Mesenchymal stem cell (in vitro differentiated cells and primary cell): ENCODE data around the gene BIRC6.

Experiments used
- DNase-seq: peaks from one replicate; pipeline ENCODE4 v3.0.0-alpha.2; 2013
- H2AFZ ChIP-seq: one replicate; pipeline ENCODE4 v1.6.1; 2013; ENCODE audit warnings: low read depth, mild to moderate bottlenecking, control low read depth, inconsistent platforms, low read length, moderate library complexity
- H2AK5ac ChIP-seq: 2 replicates; pipeline ENCODE4 v1.6.1; 2013; ENCODE audit warnings: low read length, moderate library complexity, mild to moderate bottlenecking, inconsistent platforms; ENCODE audit not compliant: severe bottlenecking
- H2BK120ac ChIP-seq: one replicate; pipeline ENCODE4 v1.6.1; 2013; ENCODE audit warnings: low read depth, mild to moderate bottlenecking, inconsistent platforms, low read length, moderate library complexity
- H2BK12ac ChIP-seq, 2 experiments: one replicate each; pipeline ENCODE4 v1.6.1; 2013; ENCODE audit warnings: inconsistent platforms in 2 of 2, low read length in 2 of 2, mild to moderate bottlenecking in 2 of 2, moderate library complexity in 2 of 2, control low read depth in 1 of 2
- H2BK15ac ChIP-seq: one replicate; pipeline ENCODE4 v1.6.1; 2013; ENCODE audit warnings: mild to moderate bottlenecking, low read depth, inconsistent platforms; ENCODE audit not compliant: poor library complexity, severe bottlenecking
- H2BK5ac ChIP-seq: 2 replicates; pipeline ENCODE4 v1.6.1; 2013; ENCODE audit warnings: low read depth, mild to moderate bottlenecking, low read length, control low read depth, inconsistent platforms; ENCODE audit not compliant: poor library complexity, severe bottlenecking
- H3K14ac ChIP-seq, 2 experiments: one replicate each; pipeline ENCODE4 v1.6.1; 2013; ENCODE audit warnings: inconsistent platforms in 2 of 2, low read length in 2 of 2, control low read depth in 1 of 2, mild to moderate bottlenecking in 1 of 2, moderate library complexity in 1 of 2
- H3K18ac ChIP-seq, 2 experiments: one replicate each; pipeline ENCODE4 v1.6.1; 2013; ENCODE audit warnings: inconsistent platforms in 2 of 2, low read length in 2 of 2, control low read depth in 1 of 2, low read depth in 1 of 2, mild to moderate bottlenecking in 1 of 2
- H3K23ac ChIP-seq, 2 experiments: one replicate each; pipeline ENCODE4 v1.6.1; 2013; ENCODE audit warnings: inconsistent platforms in 2 of 2, low read length in 2 of 2, mild to moderate bottlenecking in 2 of 2, moderate library complexity in 2 of 2, control low read depth in 1 of 2
- H3K27ac ChIP-seq: 2 replicates; pipeline ENCODE4 v1.5.1; 2013; ENCODE audit warnings: mild to moderate bottlenecking, moderate library complexity, low read length, control low read depth, inconsistent platforms; ENCODE audit not compliant: poor library complexity, severe bottlenecking
- H3K27me3 ChIP-seq, 2 experiments: 2 replicates each; pipeline versions ENCODE4 v1.6.1 to v1.7.0; 2013; ENCODE audit warnings: low read length in 2 of 2, mild to moderate bottlenecking in 2 of 2, moderate library complexity in 2 of 2, control low read depth in 1 of 2, inconsistent platforms in 1 of 2; ENCODE audit not compliant: control insufficient read depth in 1 of 2, insufficient read depth in 1 of 2
- H3K36me3 ChIP-seq, 2 experiments: 2 replicates each; pipeline versions ENCODE4 v1.6.1 to v1.7.0; 2013; ENCODE audit warnings: low read length in 2 of 2, control low read depth in 1 of 2, inconsistent platforms in 1 of 2, low read depth in 1 of 2, mild to moderate bottlenecking in 1 of 2; ENCODE audit not compliant: insufficient read depth in 2 of 2, control insufficient read depth in 1 of 2
- H3K4ac ChIP-seq, 2 experiments: one replicate each; pipeline ENCODE4 v1.6.1; 2013; ENCODE audit warnings: inconsistent platforms in 2 of 2, low read length in 2 of 2, mild to moderate bottlenecking in 2 of 2, moderate library complexity in 2 of 2, control low read depth in 1 of 2, low read depth in 1 of 2
- H3K4me1 ChIP-seq: 2 replicates; pipeline ENCODE4 v1.6.1; 2013; ENCODE audit warnings: low read depth, low read length, control low read depth; ENCODE audit not compliant: control insufficient read depth, insufficient read depth
- H3K4me2 ChIP-seq: 2 replicates; pipeline ENCODE4 v1.6.1; 2013; ENCODE audit warnings: low read length, mild to moderate bottlenecking, inconsistent platforms; ENCODE audit not compliant: poor library complexity, severe bottlenecking
- H3K4me3 ChIP-seq, 2 experiments: 2 replicates each; pipeline versions ENCODE4 v1.5.1 to v1.7.0; 2013; ENCODE audit warnings: low read length in 2 of 2, mild to moderate bottlenecking in 2 of 2, control low read depth in 1 of 2, low read depth in 1 of 2; ENCODE audit not compliant: insufficient read depth in 1 of 2
- H3K79me1 ChIP-seq: replicated peaks from 2 replicates; pipeline ENCODE4 v1.6.1; 2013; ENCODE audit warnings: mild to moderate bottlenecking, control low read depth, low read length, inconsistent platforms; ENCODE audit not compliant: poor library complexity, severe bottlenecking
- H3K9ac ChIP-seq: 2 replicates; pipeline ENCODE4 v1.7.0; 2013; ENCODE audit warnings: mild to moderate bottlenecking, low read length, moderate library complexity
- H3K9me3 ChIP-seq: 2 replicates; pipeline ENCODE4 v1.7.0; 2013; ENCODE audit warnings: mild to moderate bottlenecking, low read length; ENCODE audit not compliant: control insufficient read depth
- H4K8ac ChIP-seq: one replicate; pipeline ENCODE4 v1.6.1; 2013; ENCODE audit warnings: inconsistent platforms, mild to moderate bottlenecking, low read length, moderate library complexity
- H4K91ac ChIP-seq: one replicate; pipeline ENCODE4 v1.6.1; 2013; ENCODE audit warnings: mild to moderate bottlenecking, low read length, inconsistent platforms
- WGBS: methylation state at CpG from one replicate; pipeline ENCODE4 v1.1.7; 2013; ENCODE audit warnings: mixed read lengths; 5-methylcytosine and 5-hydroxymethylcytosine counted together

BIRC6 gene

DNA sequence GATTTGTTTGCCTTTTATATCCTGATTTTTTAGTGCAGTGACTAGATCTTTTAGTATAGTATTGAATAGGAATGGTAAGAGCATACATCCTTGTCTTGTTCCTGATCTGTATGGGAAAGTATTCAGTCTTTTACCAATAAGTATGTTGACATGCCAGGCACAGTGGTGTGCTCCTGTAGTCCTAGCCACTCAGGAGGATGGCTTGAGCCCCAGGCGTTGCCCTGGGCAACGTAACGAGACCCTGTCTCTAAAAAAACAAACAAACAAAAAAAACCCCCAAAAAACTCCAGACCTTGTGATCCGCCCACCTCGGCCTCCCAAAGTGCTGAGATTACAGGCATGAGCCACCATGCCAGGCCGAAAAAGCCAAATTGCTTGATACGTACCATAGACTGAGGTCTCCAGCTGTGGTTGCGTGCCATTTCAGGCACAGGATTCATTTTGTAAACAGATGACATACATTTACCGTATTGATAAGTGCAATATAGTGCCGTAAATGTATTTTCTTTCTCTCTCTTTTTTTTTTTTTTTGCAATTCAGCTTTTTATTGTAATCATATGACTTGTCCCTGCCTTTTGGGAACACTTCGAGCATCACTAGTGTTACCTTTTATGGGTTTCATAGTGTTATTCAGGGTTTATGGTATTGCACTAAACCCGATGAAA, 18.5 kb downstream of the BIRC6 start:
- Histone ChIP-seq H3K36me3 (peaks cover 1 to 3% of the 10 kb centered on the region in 2 experiments), H4K8ac (no peak overlapping the region), H3K4me1 (peaks cover 2% of the 10 kb centered on the region), H3K4me2 (no peak overlapping the region), H3K27ac (no peak overlapping the region), H2AFZ (no peak overlapping the region), H2BK120ac (no peak overlapping the region), H2BK15ac (no peak overlapping the region), H3K9me3 (no peaks in the 10 kb centered on the region), H2AK5ac (no peak overlapping the region), H3K27me3 (no peaks in the 10 kb centered on the region), H3K18ac (no peak overlapping the region), H3K23ac (no peak overlapping the region), H3K4ac (no peak overlapping the region), H3K4me3 (no peak overlapping the region), H3K14ac (no peak overlapping the region), H2BK5ac (no peak overlapping the region), H3K9ac (no peak overlapping the region), H2BK12ac (no peak overlapping the region), H4K91ac (no peak overlapping the region), H3K79me1 (peaks cover 1% of the 10 kb centered on the region)
- 97% methylated on average over 10 of the region's 12 CpGs for WGBS
- no peak for DNase-seq

DNA sequence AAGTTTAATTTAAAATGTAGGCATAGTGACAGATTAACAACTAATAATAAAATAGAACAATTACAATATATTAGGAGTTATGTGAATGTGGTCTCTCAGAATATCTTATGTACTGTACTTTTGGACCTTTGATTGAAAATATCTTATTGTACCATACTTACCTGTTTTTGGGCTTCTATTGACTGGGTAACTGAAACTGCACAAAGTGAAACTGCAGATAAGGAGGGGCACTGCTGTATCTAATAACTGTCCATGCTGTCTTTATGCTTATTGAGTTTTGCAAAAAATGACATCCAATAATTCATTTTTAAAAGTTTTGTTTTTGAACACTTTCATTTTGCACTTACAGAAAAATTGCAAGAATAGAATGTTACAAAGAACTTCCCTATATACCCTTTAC, 19.9 kb downstream of the BIRC6 start:
- H3K79me1 ChIP-seq, result peaks cover 4% of the 10 kb centered on the region
- no peak overlapping the region for H2AFZ ChIP-seq
- no peak overlapping the region for H3K4me3 ChIP-seq
- no peak overlapping the region for H3K4ac ChIP-seq
- H3K27me3 ChIP-seq, result no peaks in the 10 kb centered on the region
- H2BK120ac ChIP-seq, result no peak overlapping the region
- H3K18ac ChIP-seq, result no peak overlapping the region
- H4K8ac ChIP-seq, result no peak overlapping the region
- DNase-seq, result no peak
- H3K4me2 ChIP-seq, result no peak overlapping the region
- peaks cover 2% of the 10 kb centered on the region for H3K4me1 ChIP-seq
- no peak overlapping the region for H3K27ac ChIP-seq
- no peak overlapping the region for H3K14ac ChIP-seq
- H2BK15ac ChIP-seq, result no peak overlapping the region
- no peak overlapping the region for H3K23ac ChIP-seq
- H2AK5ac ChIP-seq, result no peak overlapping the region
- no peak overlapping the region for H2BK12ac ChIP-seq
- H4K91ac ChIP-seq, result no peak overlapping the region
- H3K9me3 ChIP-seq, result no peaks in the 10 kb centered on the region
- H3K36me3 ChIP-seq, result peaks cover 9 to 16% of the 10 kb centered on the region in 2 experiments
- H3K9ac ChIP-seq, result peak overlapping the region; percentile 3
- no peak overlapping the region for H2BK5ac ChIP-seq

DNA sequence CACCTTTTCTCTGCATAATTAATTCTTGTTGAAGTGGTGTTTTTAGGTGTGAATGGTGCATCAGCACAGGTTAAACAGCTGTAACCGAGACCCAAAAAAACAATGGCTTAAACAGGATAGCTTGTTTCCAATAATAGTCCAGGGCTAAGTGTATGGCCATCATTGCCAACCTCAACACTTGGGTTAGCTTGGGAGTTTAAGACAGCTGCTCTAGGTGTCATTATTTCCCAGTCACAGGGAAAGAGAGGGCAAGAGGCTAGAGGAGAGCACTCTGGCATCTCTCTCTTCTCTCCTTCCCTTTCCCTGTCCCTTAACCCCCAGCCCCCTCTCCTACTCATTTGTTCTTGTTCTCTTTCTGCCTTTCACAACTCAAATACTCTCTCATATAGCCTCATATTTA, 21.1 kb downstream of the BIRC6 start:
- Histone ChIP-seq H3K9me3 (no peaks in the 10 kb centered on the region), H2AFZ (no peak overlapping the region), H4K8ac (no peak overlapping the region), H2AK5ac (no peak overlapping the region), H3K14ac (no peak overlapping the region), H2BK5ac (no peak overlapping the region), H3K9ac (no peak overlapping the region), H3K27ac (no peak overlapping the region), H4K91ac (no peak overlapping the region), H3K23ac (no peak overlapping the region), H3K4me1 (peaks cover 2% of the 10 kb centered on the region), H3K27me3 (no peaks in the 10 kb centered on the region), H3K18ac (no peak overlapping the region), H2BK15ac (no peak overlapping the region), H2BK12ac (no peak overlapping the region), H2BK120ac (no peak overlapping the region), H3K4ac (no peak overlapping the region), H3K79me1 (peaks cover 6% of the 10 kb centered on the region), H3K4me2 (no peak overlapping the region), H3K4me3 (no peak overlapping the region), H3K36me3 (peaks cover 13 to 25% of the 10 kb centered on the region in 2 experiments)
- no peak for DNase-seq
- 100% methylated on average over 1 of the region's 1 CpG for WGBS

DNA sequence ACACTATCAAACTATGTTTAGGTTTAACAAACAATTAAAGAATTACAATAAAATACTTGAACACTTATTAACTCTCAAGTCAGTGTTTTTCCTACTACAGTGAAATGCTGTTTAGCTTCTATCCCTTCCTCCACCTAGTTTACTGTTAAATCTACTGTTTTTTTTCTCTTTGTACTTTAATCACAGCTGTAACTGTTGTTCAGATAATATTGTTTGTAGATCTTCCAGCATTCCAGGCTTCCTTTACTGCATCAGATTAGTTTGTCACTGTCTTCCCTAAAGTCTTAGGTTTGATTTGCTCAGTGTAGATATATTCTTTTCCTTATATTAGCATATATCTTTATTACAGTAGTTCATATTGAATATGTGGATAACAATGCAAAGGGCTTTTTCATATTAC, 22.5 kb downstream of the BIRC6 start:
- Histone ChIP-seq H3K4ac (no peak overlapping the region), H2AK5ac (no peak overlapping the region), H3K23ac (no peak overlapping the region), H3K27ac (no peak overlapping the region), H2AFZ (no peak overlapping the region), H4K8ac (no peak overlapping the region), H3K36me3 (peaks cover 15 to 37% of the 10 kb centered on the region in 2 experiments), H3K79me1 (peaks cover 8% of the 10 kb centered on the region), H3K9me3 (no peaks in the 10 kb centered on the region), H3K18ac (no peak overlapping the region), H2BK5ac (no peak overlapping the region), H3K14ac (no peak overlapping the region), H3K9ac (peak overlapping the region; percentile 43), H2BK12ac (no peak overlapping the region), H4K91ac (no peak overlapping the region), H2BK120ac (no peak overlapping the region), H3K4me1 (peaks cover 2% of the 10 kb centered on the region), H3K27me3 (no peaks in the 10 kb centered on the region), H3K4me2 (no peak overlapping the region), H3K4me3 (no peak overlapping the region), H2BK15ac (no peak overlapping the region)
- DNase-seq, result no peak
